Measurements from ENCODE around the gene RAPGEF1.

The RAPGEF1 gene

GRCh38 chr9:131606896-131607567, 132.8 kb downstream of the RAPGEF1 start:
- no peak for DNase-seq (ENCODE audit: low read depth, low spot score)
- Histone ChIP-seq H3K36me3 (ENCODE audit: insufficient read depth, insufficient read length, low read length) (peaks cover 60% of the 10 kb centered on the region), H3K4me3 (ENCODE audit: insufficient read length, low read depth) (no peak overlapping the region), H3K4me1 (ENCODE audit: insufficient read depth, insufficient read length) (peaks cover 28% of the 10 kb centered on the region), H3K9ac (ENCODE audit: insufficient read length, low read depth) (no peak overlapping the region), H3K27me3 (ENCODE audit: insufficient read depth, insufficient read length) (no peaks in the 10 kb centered on the region), H3K9me3 (ENCODE audit: insufficient read depth, low read length) (no peaks in the 10 kb centered on the region)
- TF ChIP-seq SUZ12 (IDR thresholded peaks at IDR 0.05; ENCODE audit: extremely low read depth, insufficient read depth, insufficient read length) (no peak), ZNF274 (IDR thresholded peaks at IDR 0.05; ENCODE audit: low read depth, low read length) (no peak), YY1 (IDR thresholded peaks at IDR 0.05; ENCODE audit: insufficient read depth, insufficient read length) (no peak)

- no peaks in the 10 kb centered on the region for H3K9me3 ChIP-seq (ENCODE audit: insufficient read depth, low read length)
- DNase-seq (ENCODE audit: low read depth, low spot score): no peak
- H3K36me3 ChIP-seq (ENCODE audit: insufficient read depth, insufficient read length, low read length): peaks cover 64% of the 10 kb centered on the region
- TF ChIP-seq SUZ12 (IDR thresholded peaks at IDR 0.05; ENCODE audit: extremely low read depth, insufficient read depth, insufficient read length): no peak
- H3K4me1 ChIP-seq (ENCODE audit: insufficient read depth, insufficient read length): peaks cover 28% of the 10 kb centered on the region
- H3K9ac ChIP-seq (ENCODE audit: insufficient read length, low read depth): no peak overlapping the region
- H3K4me3 ChIP-seq (ENCODE audit: insufficient read length, low read depth): no peak overlapping the region
- no peaks in the 10 kb centered on the region for H3K27me3 ChIP-seq (ENCODE audit: insufficient read depth, insufficient read length)
Measured at GRCh38 chr9:131605770-131606590, 133.9 kb downstream of the RAPGEF1 start.

- no peak for TF ChIP-seq YY1 (IDR thresholded peaks at IDR 0.05; ENCODE audit: insufficient read depth, insufficient read length)
- TF ChIP-seq ZNF274 (IDR thresholded peaks at IDR 0.05; ENCODE audit: low read depth, low read length): no peak
- no peak for TF ChIP-seq SUZ12 (IDR thresholded peaks at IDR 0.05; ENCODE audit: extremely low read depth, insufficient read depth, insufficient read length)
- Histone ChIP-seq H3K9me3 (ENCODE audit: insufficient read depth, low read length) (no peaks in the 10 kb centered on the region), H3K4me1 (ENCODE audit: insufficient read depth, insufficient read length) (peaks cover 19% of the 10 kb centered on the region), H3K9ac (ENCODE audit: insufficient read length, low read depth) (no peak overlapping the region), H3K27me3 (ENCODE audit: insufficient read depth, insufficient read length) (no peaks in the 10 kb centered on the region), H3K4me3 (ENCODE audit: insufficient read length, low read depth) (no peak overlapping the region), H3K36me3 (ENCODE audit: insufficient read depth, insufficient read length, low read length) (peaks cover 71% of the 10 kb centered on the region)
- no peak for DNase-seq (ENCODE audit: low read depth, low spot score)
Measured at GRCh38 chr9:131603711-131604439, 136.0 kb downstream of the RAPGEF1 start.

- no peak overlapping the region for H3K9ac ChIP-seq (ENCODE audit: insufficient read length, low read depth)
- no peaks in the 10 kb centered on the region for H3K9me3 ChIP-seq (ENCODE audit: insufficient read depth, low read length)
- TF ChIP-seq YY1 (IDR thresholded peaks at IDR 0.05; ENCODE audit: insufficient read depth, insufficient read length): no peak
- no peak for TF ChIP-seq ZNF274 (IDR thresholded peaks at IDR 0.05; ENCODE audit: low read depth, low read length)
- no peak for TF ChIP-seq SUZ12 (IDR thresholded peaks at IDR 0.05; ENCODE audit: extremely low read depth, insufficient read depth, insufficient read length)
- no peaks in the 10 kb centered on the region for H3K27me3 ChIP-seq (ENCODE audit: insufficient read depth, insufficient read length)
- no peak overlapping the region for H3K4me3 ChIP-seq (ENCODE audit: insufficient read length, low read depth)
- H3K4me1 ChIP-seq (ENCODE audit: insufficient read depth, insufficient read length): peaks cover 17% of the 10 kb centered on the region
- peaks cover 76% of the 10 kb centered on the region for H3K36me3 ChIP-seq (ENCODE audit: insufficient read depth, insufficient read length, low read length)
- no peak for DNase-seq (ENCODE audit: low read depth, low spot score)
Measured at GRCh38 chr9:131603199-131603598, 136.7 kb downstream of the RAPGEF1 start.

- TF ChIP-seq SUZ12 (IDR thresholded peaks at IDR 0.05; ENCODE audit: extremely low read depth, insufficient read depth, insufficient read length) (no peak), ZNF274 (IDR thresholded peaks at IDR 0.05; ENCODE audit: low read depth, low read length) (no peak), YY1 (IDR thresholded peaks at IDR 0.05; ENCODE audit: insufficient read depth, insufficient read length) (no peak)
- DNase-seq (ENCODE audit: low read depth, low spot score): no peak
- no peaks in the 10 kb centered on the region for H3K27me3 ChIP-seq (ENCODE audit: insufficient read depth, insufficient read length)
- no peak overlapping the region for H3K9ac ChIP-seq (ENCODE audit: insufficient read length, low read depth)
- H3K9me3 ChIP-seq (ENCODE audit: insufficient read depth, low read length): no peaks in the 10 kb centered on the region
- peaks cover 81% of the 10 kb centered on the region for H3K36me3 ChIP-seq (ENCODE audit: insufficient read depth, insufficient read length, low read length)
- peaks cover 5% of the 10 kb centered on the region for H3K4me1 ChIP-seq (ENCODE audit: insufficient read depth, insufficient read length)
- H3K4me3 ChIP-seq (ENCODE audit: insufficient read length, low read depth): no peak overlapping the region
Measured at GRCh38 chr9:131601683-131602181, 138.1 kb downstream of the RAPGEF1 start.

- H3K9ac ChIP-seq (ENCODE audit: insufficient read length, low read depth): no peak overlapping the region
- peaks cover 88% of the 10 kb centered on the region for H3K36me3 ChIP-seq (ENCODE audit: insufficient read depth, insufficient read length, low read length)
- H3K4me1 ChIP-seq (ENCODE audit: insufficient read depth, insufficient read length): no peaks in the 10 kb centered on the region
- no peak overlapping the region for H3K4me3 ChIP-seq (ENCODE audit: insufficient read length, low read depth)
- H3K27me3 ChIP-seq (ENCODE audit: insufficient read depth, insufficient read length): no peaks in the 10 kb centered on the region
- no peak for DNase-seq (ENCODE audit: low read depth, low spot score)
- no peak for TF ChIP-seq ZNF274 (IDR thresholded peaks at IDR 0.05; ENCODE audit: low read depth, low read length)
- no peak for TF ChIP-seq SUZ12 (IDR thresholded peaks at IDR 0.05; ENCODE audit: extremely low read depth, insufficient read depth, insufficient read length)
- no peak for TF ChIP-seq YY1 (IDR thresholded peaks at IDR 0.05; ENCODE audit: insufficient read depth, insufficient read length)
- no peaks in the 10 kb centered on the region for H3K9me3 ChIP-seq (ENCODE audit: insufficient read depth, low read length)
Measured at GRCh38 chr9:131598121-131598520, 141.8 kb downstream of the RAPGEF1 start.

GRCh38 chr9:131597246-131597645, 142.6 kb downstream of the RAPGEF1 start:
- Histone ChIP-seq H3K36me3 (ENCODE audit: insufficient read depth, insufficient read length, low read length) (peaks cover 86% of the 10 kb centered on the region), H3K9me3 (ENCODE audit: insufficient read depth, low read length) (no peaks in the 10 kb centered on the region), H3K9ac (ENCODE audit: insufficient read length, low read depth) (peak overlapping the region; percentile 61), H3K27me3 (ENCODE audit: insufficient read depth, insufficient read length) (no peaks in the 10 kb centered on the region), H3K4me3 (ENCODE audit: insufficient read length, low read depth) (no peak overlapping the region), H3K4me1 (ENCODE audit: insufficient read depth, insufficient read length) (no peaks in the 10 kb centered on the region)
- DNase-seq (ENCODE audit: low read depth, low spot score): no peak
- no peak for TF ChIP-seq YY1 (IDR thresholded peaks at IDR 0.05; ENCODE audit: insufficient read depth, insufficient read length)
- no peak for TF ChIP-seq SUZ12 (IDR thresholded peaks at IDR 0.05; ENCODE audit: extremely low read depth, insufficient read depth, insufficient read length)
- no peak for TF ChIP-seq ZNF274 (IDR thresholded peaks at IDR 0.05; ENCODE audit: low read depth, low read length)

Measured in NT2/D1 (cell line).